Upper lobe of left lung (tissue), 6 donors: ENCODE results near the gene CXCL14. TPM values are rescaled to one million over a fixed set of nuclear protein-coding genes. Genes with fewer than 3 reads are reported as not detected.

Source experiments
- ATAC-seq, 2 donors: fragments of 200-7000 bp; cut with Tn5 transposase; one replicate each; pipeline ENCODE4 v1.9.1; 2022; ENCODE audit warnings: mild to moderate bottlenecking in 2 of 2, moderate library complexity in 2 of 2; ENCODE audit not compliant: low FRiP score in 2 of 2
- DNase-seq, 2 donors: peaks; one replicate each; pipeline ENCODE4 v3.0.0-alpha.2; 2019 to 2020
- H3K27ac ChIP-seq, 4 donors: fragments of 200-600 bp; sonication (generic); one replicate each; pipeline ENCODE4 v1.5.1; 2016 to 2019
- H3K27me3 ChIP-seq, 4 donors: fragments of 200-600 bp; sonication (generic); one replicate each; pipeline ENCODE4 v1.5.1; 2017 to 2019
- H3K36me3 ChIP-seq, 4 donors: fragments of 200-600 bp; sonication (generic); one replicate each; pipeline ENCODE4 v1.5.1; 2016 to 2019
- H3K4me1 ChIP-seq, 4 donors: fragments of 200-600 bp; sonication (generic); one replicate each; pipeline ENCODE4 v1.5.1; 2018 to 2019
- H3K4me3 ChIP-seq, 4 donors: fragments of 200-600 bp; sonication (generic); one replicate each; pipeline ENCODE4 v1.5.1; 2017 to 2019; ENCODE audit warnings: mild to moderate bottlenecking in 2 of 4, moderate library complexity in 1 of 4
- H3K9me3 ChIP-seq, 4 donors: fragments of 200-600 bp; sonication (generic); one replicate each; pipeline ENCODE4 v1.5.1; 2018 to 2019
- EP300 ChIP-seq, 4 donors: sonication (generic); formaldehyde crosslinking; IDR thresholded peaks; one replicate each; pipeline ENCODE4 v1.5.1; 2017; ENCODE audit warnings: antibody characterized with exemption in 4 of 4, control low read depth in 2 of 4
- POLR2A ChIP-seq, 4 donors: fragments of 450-650 bp; IDR thresholded peaks; one replicate each; pipeline ENCODE4 v1.5.1; 2016 to 2017; ENCODE audit warnings: antibody characterized with exemption in 4 of 4, mild to moderate bottlenecking in 2 of 4
- POLR2AphosphoS5 ChIP-seq, 2 donors: sonication (generic); formaldehyde crosslinking; IDR thresholded peaks; one replicate each; pipeline ENCODE4 v1.5.1; 2017; ENCODE audit warnings: antibody characterized with exemption in 2 of 2
- WGBS, 2 donors: methylation state at CpG; one replicate each; pipeline ENCODE4 v1.1.5; 2017 to 2018; 5-methylcytosine and 5-hydroxymethylcytosine counted together
- total RNA-seq, 6 donors: library from RNA; depleted of rRNA in 4 of 6; stranded (reverse); fragments of >200 nt in 4 of 6; gene quantifications; one replicate each; pipeline versions ENCODE4 v1.1.0 to v1.2.1, GENCODE V29; 2016 to 2021
- TF ChIP-seq, protein P1 (sequence below), 6 experiments: fragments of 450-650 bp in 4 of 6; fragments of 200-600 bp in 2 of 6; sonication (generic) in 2 of 6; IDR thresholded peaks; one replicate each; pipeline ENCODE4 v1.5.1; 2016 to 2019; ENCODE audit warnings: antibody characterized with exemption in 6 of 6
- donor health status: DM: no; HTN: no; CAD: no; lungs with moderate emphysema.
- donor health status: DM: no; HTN: yes; CAD: no; lungs with severe emphysema.

The CXCL14 gene
- total RNA-seq, 6 donors from 2014 or later: 0.15 to 5.5 (median 2.4) TPM; not detected in 2

DNA sequence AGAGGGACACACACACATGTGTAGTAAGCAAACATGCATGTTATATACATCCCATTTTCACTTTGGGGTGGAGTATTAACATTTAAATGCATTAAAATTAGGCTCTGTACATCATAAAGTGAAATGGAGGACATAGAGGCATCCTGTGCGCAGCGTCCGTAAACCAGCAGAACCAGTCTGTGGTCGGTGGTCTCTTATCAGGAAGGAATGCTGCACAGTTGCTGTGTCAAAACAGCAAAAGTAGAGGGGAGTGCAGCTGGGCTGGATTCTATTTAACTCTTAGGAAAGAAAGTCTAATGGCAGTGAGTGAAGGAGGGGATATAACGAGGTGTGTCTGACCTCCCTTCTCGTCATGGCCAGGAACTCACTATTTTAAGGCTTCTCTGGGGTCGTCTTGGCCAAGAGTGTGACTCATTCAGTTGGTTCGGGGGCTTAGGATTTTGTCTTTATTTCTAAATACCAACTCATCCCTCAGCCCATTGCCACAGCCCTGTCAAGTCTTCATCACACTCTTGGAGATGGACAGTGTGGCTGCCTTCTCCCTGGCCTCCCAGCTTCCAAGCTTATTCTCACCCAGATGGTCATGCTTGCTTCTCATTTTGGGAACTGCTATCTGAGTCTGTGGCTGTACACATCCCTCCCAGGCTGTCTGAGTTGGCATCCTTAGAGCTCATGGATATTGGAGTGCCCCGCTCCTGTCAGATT is 20.1 kb upstream of the CXCL14 start:
- no peaks in the 10 kb centered on the region for H3K9me3 ChIP-seq
- no peak overlapping the region for H3K4me3 ChIP-seq
- no peak for ATAC-seq
- TF ChIP-seq EP300 (IDR thresholded peaks at IDR 0.05) (no peak), POLR2AphosphoS5 (IDR thresholded peaks at IDR 0.05) (no peak), POLR2A (IDR thresholded peaks at IDR 0.05) (no peak)
- TF ChIP-seq, protein P1, sequence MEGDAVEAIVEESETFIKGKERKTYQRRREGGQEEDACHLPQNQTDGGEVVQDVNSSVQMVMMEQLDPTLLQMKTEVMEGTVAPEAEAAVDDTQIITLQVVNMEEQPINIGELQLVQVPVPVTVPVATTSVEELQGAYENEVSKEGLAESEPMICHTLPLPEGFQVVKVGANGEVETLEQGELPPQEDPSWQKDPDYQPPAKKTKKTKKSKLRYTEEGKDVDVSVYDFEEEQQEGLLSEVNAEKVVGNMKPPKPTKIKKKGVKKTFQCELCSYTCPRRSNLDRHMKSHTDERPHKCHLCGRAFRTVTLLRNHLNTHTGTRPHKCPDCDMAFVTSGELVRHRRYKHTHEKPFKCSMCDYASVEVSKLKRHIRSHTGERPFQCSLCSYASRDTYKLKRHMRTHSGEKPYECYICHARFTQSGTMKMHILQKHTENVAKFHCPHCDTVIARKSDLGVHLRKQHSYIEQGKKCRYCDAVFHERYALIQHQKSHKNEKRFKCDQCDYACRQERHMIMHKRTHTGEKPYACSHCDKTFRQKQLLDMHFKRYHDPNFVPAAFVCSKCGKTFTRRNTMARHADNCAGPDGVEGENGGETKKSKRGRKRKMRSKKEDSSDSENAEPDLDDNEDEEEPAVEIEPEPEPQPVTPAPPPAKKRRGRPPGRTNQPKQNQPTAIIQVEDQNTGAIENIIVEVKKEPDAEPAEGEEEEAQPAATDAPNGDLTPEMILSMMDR (IDR thresholded peaks at IDR 0.05): no peak
- H3K27ac ChIP-seq: no peak overlapping the region
- no peaks in the 10 kb centered on the region for H3K36me3 ChIP-seq
- DNase-seq: no peak
- H3K27me3 ChIP-seq: no peaks in the 10 kb centered on the region
- WGBS, 2 donors: 55 to 62% methylated on average over 8 to 9 of the region's 9 CpGs
- no peaks in the 10 kb centered on the region for H3K4me1 ChIP-seq

DNA sequence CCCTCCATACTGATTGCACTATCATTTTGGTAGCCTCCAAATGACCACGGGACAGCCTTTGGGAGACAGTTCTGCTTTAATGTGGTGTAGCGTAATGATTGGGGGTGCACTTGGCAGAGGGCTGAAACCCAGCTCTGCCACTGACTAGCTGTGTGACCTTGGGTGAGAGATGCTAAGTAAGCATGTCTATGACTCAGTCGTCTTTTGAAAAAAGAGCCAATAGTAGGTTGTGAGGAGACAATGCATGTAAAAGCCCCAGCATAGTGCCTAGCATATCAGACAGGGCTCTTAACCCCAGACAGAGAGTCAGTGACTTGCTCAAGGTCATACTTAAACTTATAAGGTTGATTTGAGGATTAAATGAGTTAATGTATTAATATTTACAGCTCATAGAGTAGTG is 18.0 kb upstream of the CXCL14 start:
- H3K27me3 ChIP-seq: no peaks in the 10 kb centered on the region
- DNase-seq (no peak), ATAC-seq (no peak)
- no peaks in the 10 kb centered on the region for H3K4me1 ChIP-seq
- 81 to 90% methylated on average over 3 of the region's 3 CpGs for WGBS, 2 donors
- no peaks in the 10 kb centered on the region for H3K36me3 ChIP-seq
- TF ChIP-seq EP300 (IDR thresholded peaks at IDR 0.05): no peak
- TF ChIP-seq, protein P1 (IDR thresholded peaks at IDR 0.05): no peak
- TF ChIP-seq POLR2A (IDR thresholded peaks at IDR 0.05): no peak
- TF ChIP-seq POLR2AphosphoS5 (IDR thresholded peaks at IDR 0.05): no peak
- H3K9me3 ChIP-seq: no peaks in the 10 kb centered on the region
- H3K27ac ChIP-seq: no peak overlapping the region
- no peak overlapping the region for H3K4me3 ChIP-seq

DNA sequence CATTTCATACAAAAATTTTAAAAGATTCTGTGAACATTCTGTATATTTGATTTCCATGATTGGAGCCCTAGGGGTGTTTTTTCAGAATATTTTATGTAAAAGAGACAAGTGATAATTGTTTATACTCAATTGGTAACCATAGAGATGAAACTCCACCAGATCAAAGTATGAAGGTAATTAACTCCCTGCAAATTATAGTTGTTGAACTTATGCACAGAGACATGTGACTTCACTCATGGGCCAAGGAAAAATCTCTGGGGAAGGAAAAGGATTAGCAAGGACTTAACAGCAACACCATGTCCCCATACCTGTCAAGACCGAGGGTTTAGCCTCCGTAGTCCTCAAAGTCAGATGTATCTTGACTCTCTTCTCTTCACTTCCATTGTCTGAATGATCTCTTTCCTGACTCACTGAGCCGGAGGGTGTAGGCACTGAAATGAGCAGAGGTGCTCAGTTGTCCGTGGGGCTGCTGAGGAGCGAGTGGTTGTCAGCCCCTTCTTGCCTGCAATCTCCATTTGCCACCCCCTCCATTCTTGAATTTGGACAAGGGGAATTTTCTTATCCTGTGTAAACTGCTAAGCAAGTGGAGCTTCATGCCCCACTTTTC is 17.5 kb upstream of the CXCL14 start:
- TF ChIP-seq POLR2A (IDR thresholded peaks at IDR 0.05): no peak
- TF ChIP-seq, protein P1 (IDR thresholded peaks at IDR 0.05): no peak
- no peak for TF ChIP-seq POLR2AphosphoS5 (IDR thresholded peaks at IDR 0.05)
- TF ChIP-seq EP300 (IDR thresholded peaks at IDR 0.05): no peak
- WGBS, 2 donors: 93 to 95% methylated on average over 5 of the region's 5 CpGs
- no peak overlapping the region for H3K27ac ChIP-seq

DNA sequence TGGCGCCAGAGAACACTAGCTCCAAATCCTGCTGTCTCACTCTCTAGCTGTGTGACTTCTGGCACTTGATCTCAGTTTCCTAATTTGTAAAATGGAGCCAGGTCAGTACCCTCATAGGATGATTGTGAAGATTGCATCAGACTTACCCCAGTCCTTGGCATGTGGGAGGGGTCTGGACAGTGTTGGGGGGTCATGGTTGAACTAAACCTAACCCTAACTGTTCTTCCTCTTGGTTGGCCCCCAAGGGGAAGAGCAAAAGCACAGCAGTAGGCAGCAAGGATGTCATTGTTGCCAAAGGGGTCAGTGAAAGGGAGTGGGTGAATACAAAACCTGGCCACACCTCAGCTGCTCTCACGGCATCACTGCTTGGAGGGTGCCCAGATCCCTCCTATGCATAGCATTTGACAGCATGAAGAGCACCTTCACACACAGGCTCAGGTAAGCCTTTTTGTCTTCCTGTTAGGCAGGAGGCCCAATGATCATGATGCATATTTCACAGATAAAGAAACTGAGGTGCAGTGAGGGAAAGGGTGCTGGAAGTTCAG is 15.7 kb upstream of the CXCL14 start:
- no peak for ATAC-seq
- Histone ChIP-seq H3K4me1 (no peaks in the 10 kb centered on the region), H3K36me3 (no peaks in the 10 kb centered on the region), H3K9me3 (no peaks in the 10 kb centered on the region), H3K4me3 (no peak overlapping the region), H3K27ac (no peak overlapping the region), H3K27me3 (no peaks in the 10 kb centered on the region)
- DNase-seq: no peak
- 69 to 89% methylated on average over 2 of the region's 2 CpGs for WGBS, 2 donors
- no peak for TF ChIP-seq POLR2AphosphoS5 (IDR thresholded peaks at IDR 0.05)
- TF ChIP-seq, protein P1 (IDR thresholded peaks at IDR 0.05): no peak
- no peak for TF ChIP-seq POLR2A (IDR thresholded peaks at IDR 0.05)
- no peak for TF ChIP-seq EP300 (IDR thresholded peaks at IDR 0.05)

More for the DNA sequence above, 17.5 kb upstream of the CXCL14 start:
- Histone ChIP-seq H3K4me1 (no peaks in the 10 kb centered on the region), H3K27me3 (no peaks in the 10 kb centered on the region), H3K9me3 (no peaks in the 10 kb centered on the region), H3K4me3 (no peak overlapping the region), H3K36me3 (no peaks in the 10 kb centered on the region)
- ATAC-seq (no peak), DNase-seq (no peak)
